K562 (cell line): ENCODE data around the gene UMODL1. TPM values are rescaled to one million over a fixed set of nuclear protein-coding genes. Genes with fewer than 3 reads are reported as not detected.

Source experiments
- ATAC-seq: fragments of 200-7000 bp; cut with Tn5 transposase; 3 replicates; pipeline ENCODE4 v1.9.1; 2020; ENCODE audit warnings: moderate library complexity
- BruUV-seq: library from RNA; stranded (reverse); fragments of 400-500 nt; replicated peaks from 2 replicates; lab custom pipeline; 2021; lab: Mats Ljungman, UMichigan
- CTCF ChIA-PET: fragments of 300-600 bp; formaldehyde crosslinking; extraction: SDS; loops from one replicate; lab custom pipeline; 2021; ENCODE audit warnings: low intra/inter-chr PET ratio; lab: Yijun Ruan, JAX
- POLR2A ChIA-PET: fragments of 300-600, 350-650 bp; sonication (Branson Sonifier 250); formaldehyde crosslinking; extraction: SDS; loops from one replicate; lab custom pipeline; 2021; ENCODE audit warnings: antibody characterized with exemption, inconsistent platforms; lab: Yijun Ruan, JAX
- DNase-seq, 4 experiments: peaks; one replicate each; pipeline versions ENCODE4 v3.0.0 to v3.0.0-alpha.2; 2011 to 2018; ENCODE audit warnings: low spot score in 3 of 4, mixed read lengths in 3 of 4; ENCODE audit errors: extremely low read depth in 1 of 4
- FAIRE-seq: peaks from 2 replicates; lab custom pipeline; 2011; peaks lifted over from hg19 to GRCh38; lab: Jason Lieb, UNC
- H2AFZ ChIP-seq: 2 replicates; pipeline ENCODE4 v1.6.0; 2011; ENCODE audit warnings: low read depth, low read length, control low read depth, inconsistent platforms
- H3K27ac ChIP-seq: fragments of 200-600 bp; 3 replicates; pipeline ENCODE4 v1.8.0; 2011; ENCODE audit warnings: low read depth, mild to moderate bottlenecking, control low read depth, inconsistent platforms, low read length, moderate library complexity, mixed read lengths; ENCODE audit errors: extremely low read depth
- H3K27me3 ChIP-seq, 2 experiments: fragments of 300-600 bp in 1 of 2; 2 replicates in 1 of 2; 3 replicates in 1 of 2; pipeline versions ENCODE4 v1.6.0 to v1.8.0; 2011; ENCODE audit warnings: inconsistent platforms in 2 of 2, low read length in 2 of 2, mild to moderate bottlenecking in 1 of 2, mixed read lengths in 1 of 2, moderate library complexity in 1 of 2; ENCODE audit not compliant: control insufficient read depth in 2 of 2, insufficient read depth in 2 of 2
- H3K36me3 ChIP-seq: fragments of 300-600 bp; 3 replicates; pipeline ENCODE4 v1.8.0; 2011; ENCODE audit warnings: mild to moderate bottlenecking, low read length, inconsistent platforms; ENCODE audit not compliant: control insufficient read depth, insufficient read depth
- H3K4me1 ChIP-seq, 2 experiments: fragments of 200-600 bp in 1 of 2; replicated peaks in 1 of 2; 2 replicates in 1 of 2; 3 replicates in 1 of 2; pipeline versions ENCODE4 v1.5.1 to v1.8.0; 2011; ENCODE audit warnings: inconsistent platforms in 2 of 2, low read length in 2 of 2, mild to moderate bottlenecking in 1 of 2, mixed read lengths in 1 of 2, moderate library complexity in 1 of 2; ENCODE audit not compliant: control insufficient read depth in 2 of 2, insufficient read depth in 2 of 2
- H3K4me2 ChIP-seq: 2 replicates; pipeline ENCODE4 v1.6.1; 2011; ENCODE audit warnings: low read length, control low read depth, inconsistent platforms, mixed read lengths; ENCODE audit not compliant: insufficient read depth
- H3K4me3 ChIP-seq: fragments of 200-600 bp; sonication (generic), shearing (Covaris generic); 2 replicates; pipeline ENCODE4 v1.5.1; 2016; ENCODE audit warnings: control low read depth, inconsistent platforms
- H3K79me2 ChIP-seq: fragments of 200-600 bp; 3 replicates; pipeline ENCODE4 v1.8.0; 2011; ENCODE audit warnings: low read length, inconsistent platforms; ENCODE audit not compliant: control insufficient read depth, insufficient read depth
- H3K9ac ChIP-seq, 2 experiments: 2 replicates each; pipeline versions ENCODE4 v1.6.0 to v1.6.1; 2011; ENCODE audit warnings: low read depth in 2 of 2, low read length in 2 of 2, control low read depth in 1 of 2, inconsistent platforms in 1 of 2, mild to moderate bottlenecking in 1 of 2, mixed read lengths in 1 of 2; ENCODE audit not compliant: insufficient read depth in 1 of 2
- H3K9me1 ChIP-seq: one replicate; pipeline ENCODE4 v1.6.0; 2011; ENCODE audit warnings: inconsistent platforms, mild to moderate bottlenecking, low read length, moderate library complexity; ENCODE audit not compliant: control insufficient read depth, insufficient read depth
- H3K9me3 ChIP-seq: replicated peaks from 2 replicates; pipeline ENCODE4 v1.5.1; 2011; ENCODE audit warnings: low read depth, low read length, inconsistent platforms; ENCODE audit not compliant: control insufficient read depth, insufficient read depth
- H4K20me1 ChIP-seq: replicated peaks from 2 replicates; pipeline ENCODE4 v1.6.1; 2011; ENCODE audit warnings: low read length, inconsistent platforms, mixed read lengths; ENCODE audit not compliant: control insufficient read depth, insufficient read depth
- ADNP ChIP-seq: fragments of 200-800 bp; sonication (Bioruptor generic); IDR thresholded peaks from 2 replicates; pipeline ENCODE4 v1.6.1; 2016; ENCODE audit warnings: missing genetic modification characterization, missing compliant biosample characterization
- ARID4B ChIP-seq: sonication (generic); formaldehyde crosslinking; IDR thresholded peaks from 2 replicates; pipeline ENCODE4 v1.8.0; 2022; ENCODE audit warnings: mild to moderate bottlenecking, missing genetic modification reagents
- CBFA2T2 ChIP-seq: fragments of 450-650 bp; conservative IDR thresholded peaks from 2 replicates; pipeline ENCODE4 v1.6.1; 2017; ENCODE audit warnings: mild to moderate bottlenecking
- CREM ChIP-seq: IDR thresholded peaks from 2 replicates; pipeline ENCODE4 v1.6.1; 2014; ENCODE audit warnings: antibody characterized with exemption, low read depth
- E2F4 ChIP-seq: sonication (generic); formaldehyde crosslinking; IDR thresholded peaks from 2 replicates; pipeline ENCODE4 v1.8.0; 2022; ENCODE audit warnings: mild to moderate bottlenecking, low read depth, missing genetic modification reagents
- GABPA ChIP-seq: fragments of 200-800 bp; sonication (Bioruptor generic); conservative IDR thresholded peaks from 2 replicates; pipeline ENCODE4 v1.6.1; 2016; ENCODE audit warnings: low read depth, missing genetic modification characterization, missing compliant biosample characterization
- L3MBTL2 ChIP-seq: fragments of 450-650 bp; IDR thresholded peaks from 2 replicates; pipeline ENCODE4 v1.6.1; 2016; ENCODE audit warnings: mild to moderate bottlenecking, moderate library complexity
- TBP ChIP-seq: optimal IDR thresholded peaks from 2 replicates; pipeline ENCODE3; 2011; ENCODE audit warnings: low read depth, low read length, improper control_type of control experiment
- THRB ChIP-seq: fragments of 450-650 bp; formaldehyde crosslinking; conservative IDR thresholded peaks from 2 replicates; pipeline ENCODE4 v1.4.0; 2022; ENCODE audit warnings: mild to moderate bottlenecking, missing genetic modification characterization
- USF1 ChIP-seq: sonication (generic); formaldehyde crosslinking; IDR thresholded peaks from 2 replicates; pipeline ENCODE4 v1.9.0; 2022; ENCODE audit warnings: mild to moderate bottlenecking, missing genetic modification reagents
- ZNF280B ChIP-seq: fragments of 250-450 bp; sonication (Bioruptor Pico); IDR thresholded peaks from 2 replicates; pipeline ENCODE4 v1.5.1; 2021; ENCODE audit warnings: mild to moderate bottlenecking
- WGBS: fragments of 100-300 bp; shearing (Covaris generic); methylation state at CpG from one replicate; pipeline ENCODE4 v1.1.6; 2016; ENCODE audit warnings: low coverage, mixed read lengths; ENCODE audit not compliant: insufficient coverage; ENCODE audit errors: missing lambda C conversion rate; 5-methylcytosine and 5-hydroxymethylcytosine counted together
- in situ Hi-C: fragments of 300-500 bp; cut with MboI; formaldehyde crosslinking; loops from 4 replicates; pipeline ENCODE4 v1.15.0; 2018; ENCODE audit warnings: inconsistent platforms, mixed read lengths
- intact Hi-C: fragments of 100-400 bp; cut with micrococcal nuclease; formaldehyde crosslinking; loops from 2 replicates; pipeline ENCODE4 v1.14.2; 2022
- polyA plus RNA-seq, 8 experiments: library from polyadenylated mRNA; depleted of rRNA in 4 of 8; stranded (reverse) in 5 of 8; unstranded in 3 of 8; fragments of >200 nt; fragmentation: Nextera tagmentation in 2 of 8; fragmentation: Illumina TruSeq in 1 of 8; extraction: Ambion mirVana in 2 of 8; extraction: Trizol in 1 of 8; gene quantifications; 2 replicates each; pipeline versions ENCODE4 v1.2.1 to v1.2.3, GENCODE V29; 2011 to 2014; ENCODE audit warnings: inconsistent platforms in 1 of 8, missing spikeins in 1 of 8
- total RNA-seq, 7 experiments: library from RNA; depleted of rRNA in 6 of 7; stranded (reverse); fragments of >200 nt in 6 of 7; fragmentation: Illumina TruSeq in 2 of 7; extraction: Trizol in 2 of 7; gene quantifications; 2 replicates each; pipeline versions ENCODE4 v1.2.1 to v1.2.3, GENCODE V29; 2011 to 2021; ENCODE audit warnings: low replicate concordance in 1 of 7

UMODL1 gene
- total and polyA plus RNA-seq, 9 of the 15 experiments (the other 6 are each of a cell fraction or from before 2014, with no cell fraction given), result not detected

GRCh38 chr21:42140196-42140934 lies 69.2 kb downstream of the UMODL1 start:
- ATAC-seq (no peak; the same call in 2 of the 3 replicates), DNase-seq (peak in 3 of 4 experiments; percentile 11 to 37 (median 27)), FAIRE-seq (peak; percentile 55)
- in situ Hi-C loops, result no loop called here
- Histone ChIP-seq H3K9me1 (no peaks in the 10 kb centered on the region), H2AFZ (no peak overlapping the region), H3K4me2 (no peak overlapping the region), H3K27me3 (peaks cover 28 to 64% of the 10 kb centered on the region in 2 experiments), H3K4me1 (no peaks in the 10 kb centered on the region; a peak in 1 of 5 replicates), H3K4me3 (no peak overlapping the region), H3K36me3 (no peaks in the 10 kb centered on the region), H3K9ac (no peak overlapping the region), H3K9me3 (no peaks in the 10 kb centered on the region), H3K79me2 (no peaks in the 10 kb centered on the region), H4K20me1 (peaks cover 7% of the 10 kb centered on the region), H3K27ac (no peak overlapping the region)
- WGBS, result under 1% methylated on average over 11 of the region's 11 CpGs
- ChIA-PET CTCF (no interaction called here), POLR2A (interaction anchor here (0.6 kb wide), 1 partner anchor 13 kb away, joined by 3 read pairs; no protein-coding TSS in a partner anchor)
- BruUV-seq, result no TSS peak
- intact Hi-C loops, result no loop called here
- no peak for TF ChIP-seq L3MBTL2
- TF ChIP-seq ZNF280B (CRISPR knock-in tag), result no peak
- TF ChIP-seq ARID4B (CRISPR knock-in tag), result no peak
- TF ChIP-seq THRB, result no peak
- TF ChIP-seq TBP, result no peak
- TF ChIP-seq E2F4 (CRISPR knock-in tag), result no peak
- no peak for TF ChIP-seq GABPA (tag)
- no peak for TF ChIP-seq CREM
- TF ChIP-seq ADNP (tag), result no peak
- TF ChIP-seq CBFA2T2, result peak; percentile 61
- TF ChIP-seq USF1 (CRISPR knock-in tag), result peak; percentile 88
